DND-41 (cell line): ENCODE measurements around the gene PROB1.

Experiments
- ATAC-seq: fragments of 200-7000 bp; cut with Tn5 transposase; 3 replicates; pipeline ENCODE4 v1.9.1; 2021; ENCODE audit warnings: low read depth; ENCODE audit not compliant: insufficient read depth
- DNase-seq: peaks from one replicate; pipeline ENCODE4 v3.0.0-alpha.2; 2020
- H2AFZ ChIP-seq: 2 replicates; pipeline ENCODE4 v1.6.0; 2012; ENCODE audit warnings: low read depth, low read length
- H3K27ac ChIP-seq: 2 replicates; pipeline ENCODE4 v1.5.1; 2012; ENCODE audit warnings: low read length, inconsistent platforms
- H3K27me3 ChIP-seq: fragments of 200-600 bp; sonication (generic); 2 replicates; pipeline ENCODE4 v1.6.0; 2012; ENCODE audit warnings: low read length, mild to moderate bottlenecking, inconsistent platforms; ENCODE audit not compliant: insufficient read depth, poor library complexity
- H3K36me3 ChIP-seq: 2 replicates; pipeline ENCODE4 v1.5.1; 2012; ENCODE audit warnings: low read length, inconsistent platforms; ENCODE audit not compliant: insufficient read depth
- H3K4me1 ChIP-seq: 2 replicates; pipeline ENCODE4 v1.5.1; 2012; ENCODE audit warnings: mild to moderate bottlenecking, low read length; ENCODE audit not compliant: insufficient read depth
- H3K4me2 ChIP-seq: 2 replicates; pipeline ENCODE4 v1.6.0; 2012; ENCODE audit warnings: mild to moderate bottlenecking, moderate library complexity, low read length, inconsistent platforms; ENCODE audit not compliant: insufficient read depth
- H3K4me3 ChIP-seq, 2 experiments: fragments of 200-600 bp in 1 of 2; shearing (Covaris generic) in 1 of 2; 2 replicates each; pipeline ENCODE4 v1.5.1; 2012 to 2016; ENCODE audit warnings: inconsistent platforms in 2 of 2, low read length in 2 of 2, mild to moderate bottlenecking in 2 of 2, low read depth in 1 of 2, moderate library complexity in 1 of 2
- H3K79me2 ChIP-seq: 2 replicates; pipeline ENCODE4 v1.6.0; 2012; ENCODE audit warnings: low read length, inconsistent platforms; ENCODE audit not compliant: insufficient read depth
- H3K9ac ChIP-seq: 2 replicates; pipeline ENCODE4 v1.6.0; 2012; ENCODE audit warnings: low read depth, mild to moderate bottlenecking, inconsistent platforms, low read length, moderate library complexity
- H3K9me3 ChIP-seq: 2 replicates; pipeline ENCODE4 v1.5.1; 2012; ENCODE audit warnings: low read length, moderate library complexity, mild to moderate bottlenecking, inconsistent platforms; ENCODE audit not compliant: insufficient read depth, severe bottlenecking
- H4K20me1 ChIP-seq: 2 replicates; pipeline ENCODE4 v1.6.0; 2012; ENCODE audit warnings: low read length; ENCODE audit not compliant: insufficient read depth
- EZH2 ChIP-seq: IDR thresholded peaks from 3 replicates; pipeline ENCODE4 v1.6.1; 2012; ENCODE audit warnings: borderline replicate concordance, low read depth, mild to moderate bottlenecking, moderate library complexity, low read length, inconsistent platforms; ENCODE audit not compliant: severe bottlenecking
- TF ChIP-seq, protein P1 (sequence below): IDR thresholded peaks from 2 replicates; pipeline ENCODE4 v1.5.1; 2012; ENCODE audit warnings: borderline replicate concordance, low read length, moderate library complexity, mild to moderate bottlenecking; ENCODE audit not compliant: poor library complexity, severe bottlenecking; ENCODE audit errors: extremely low read depth

PROB1 gene

DNA sequence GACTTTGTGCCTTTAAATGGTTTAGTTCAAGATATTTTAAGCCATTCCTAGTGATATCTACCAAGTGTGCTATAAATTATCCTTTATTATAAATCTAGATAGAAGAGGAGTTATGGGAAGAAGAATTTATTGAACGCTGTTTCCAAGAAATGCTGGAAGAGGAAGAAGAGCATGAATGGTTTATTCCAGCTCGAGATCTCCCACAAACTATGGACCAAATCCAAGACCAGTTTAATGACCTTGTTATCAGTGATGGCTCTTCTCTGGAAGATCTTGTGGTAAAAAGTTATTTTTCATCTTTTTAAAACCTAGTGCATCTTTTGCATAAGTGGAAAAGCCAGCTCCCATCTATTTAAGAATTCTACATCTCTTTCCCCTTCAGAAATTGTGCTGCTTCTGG lies 30.4 kb downstream of the PROB1 start:
- no peak overlapping the region for H3K4me3 ChIP-seq
- H3K79me2 ChIP-seq = peaks cover 74% of the 10 kb centered on the region
- no peaks in the 10 kb centered on the region for H3K4me1 ChIP-seq
- H3K9me3 ChIP-seq = no peaks in the 10 kb centered on the region
- H3K9ac ChIP-seq = no peak overlapping the region
- no peak for DNase-seq
- no peaks in the 10 kb centered on the region for H3K27me3 ChIP-seq
- peaks cover 48% of the 10 kb centered on the region for H4K20me1 ChIP-seq
- H2AFZ ChIP-seq = no peak overlapping the region
- no peak overlapping the region for H3K27ac ChIP-seq
- peaks cover 79% of the 10 kb centered on the region for H3K36me3 ChIP-seq
- H3K4me2 ChIP-seq = no peak overlapping the region
- TF ChIP-seq EZH2 = no peak
- TF ChIP-seq, protein P1, sequence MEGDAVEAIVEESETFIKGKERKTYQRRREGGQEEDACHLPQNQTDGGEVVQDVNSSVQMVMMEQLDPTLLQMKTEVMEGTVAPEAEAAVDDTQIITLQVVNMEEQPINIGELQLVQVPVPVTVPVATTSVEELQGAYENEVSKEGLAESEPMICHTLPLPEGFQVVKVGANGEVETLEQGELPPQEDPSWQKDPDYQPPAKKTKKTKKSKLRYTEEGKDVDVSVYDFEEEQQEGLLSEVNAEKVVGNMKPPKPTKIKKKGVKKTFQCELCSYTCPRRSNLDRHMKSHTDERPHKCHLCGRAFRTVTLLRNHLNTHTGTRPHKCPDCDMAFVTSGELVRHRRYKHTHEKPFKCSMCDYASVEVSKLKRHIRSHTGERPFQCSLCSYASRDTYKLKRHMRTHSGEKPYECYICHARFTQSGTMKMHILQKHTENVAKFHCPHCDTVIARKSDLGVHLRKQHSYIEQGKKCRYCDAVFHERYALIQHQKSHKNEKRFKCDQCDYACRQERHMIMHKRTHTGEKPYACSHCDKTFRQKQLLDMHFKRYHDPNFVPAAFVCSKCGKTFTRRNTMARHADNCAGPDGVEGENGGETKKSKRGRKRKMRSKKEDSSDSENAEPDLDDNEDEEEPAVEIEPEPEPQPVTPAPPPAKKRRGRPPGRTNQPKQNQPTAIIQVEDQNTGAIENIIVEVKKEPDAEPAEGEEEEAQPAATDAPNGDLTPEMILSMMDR = no peak
- no peak for ATAC-seq

DNA sequence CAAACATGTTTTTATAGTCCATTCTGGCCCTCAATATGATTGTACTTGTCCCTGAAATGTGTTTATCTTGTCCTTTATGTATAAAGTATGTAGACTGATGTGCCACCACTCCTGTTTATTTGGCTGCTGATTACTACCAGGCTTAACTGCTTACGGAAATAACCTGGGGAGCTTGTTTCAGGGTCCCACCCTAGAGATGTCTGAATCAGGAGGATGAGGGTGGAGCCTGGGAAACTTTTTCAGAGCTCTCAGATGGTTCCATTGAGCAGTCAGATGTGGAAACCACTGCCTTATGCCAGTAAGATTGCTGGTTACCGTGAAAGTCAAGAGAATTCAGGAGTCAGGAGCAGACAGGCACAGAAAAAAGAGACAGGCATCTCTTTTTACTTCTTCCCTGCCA lies 31.0 kb downstream of the PROB1 start:
- Histone ChIP-seq H3K79me2 (peaks cover 74% of the 10 kb centered on the region), H3K4me2 (no peak overlapping the region), H3K4me3 (no peak overlapping the region), H3K9me3 (no peaks in the 10 kb centered on the region), H3K27ac (no peak overlapping the region), H3K9ac (no peak overlapping the region), H4K20me1 (peaks cover 53% of the 10 kb centered on the region), H3K4me1 (no peaks in the 10 kb centered on the region), H3K36me3 (peaks cover 77% of the 10 kb centered on the region), H3K27me3 (no peaks in the 10 kb centered on the region), H2AFZ (no peak overlapping the region)
- no peak for ATAC-seq
- DNase-seq = no peak
- TF ChIP-seq, protein P1 = no peak
- no peak for TF ChIP-seq EZH2

DNA sequence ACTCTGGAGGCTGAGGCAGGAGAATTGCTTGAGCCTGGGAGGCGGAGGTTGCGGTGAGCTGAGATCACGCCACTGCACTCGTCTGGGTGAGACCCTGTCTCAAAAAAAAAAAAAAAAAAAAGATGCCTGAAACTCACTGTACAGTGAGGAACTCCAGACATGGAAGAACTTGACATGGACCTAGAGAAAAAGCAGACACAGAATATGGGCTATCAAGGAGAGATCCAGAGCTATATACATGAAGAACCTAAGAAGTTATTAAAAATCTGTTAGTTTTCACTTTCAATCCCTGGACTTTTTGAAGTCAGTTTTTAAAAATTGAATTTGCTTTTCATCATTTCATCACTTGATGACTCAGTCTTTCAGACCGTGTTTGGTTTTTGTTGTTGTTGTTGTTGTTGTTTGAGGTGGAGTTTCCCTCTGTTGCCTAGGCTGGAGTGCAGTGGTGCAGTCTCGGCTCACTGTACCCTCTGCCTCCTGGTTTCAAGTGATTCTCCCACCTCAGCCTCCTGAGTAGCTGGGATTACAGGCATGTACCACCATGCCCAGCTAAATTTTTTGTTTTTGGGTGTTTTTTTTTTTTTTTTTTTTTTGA lies 33.0 kb downstream of the PROB1 start:
- Histone ChIP-seq H3K4me2 (no peak overlapping the region), H3K9me3 (no peaks in the 10 kb centered on the region), H2AFZ (no peak overlapping the region), H3K27ac (no peak overlapping the region), H3K4me1 (no peaks in the 10 kb centered on the region), H3K27me3 (no peaks in the 10 kb centered on the region), H4K20me1 (peaks cover 73% of the 10 kb centered on the region), H3K79me2 (peaks cover 89% of the 10 kb centered on the region), H3K9ac (no peak overlapping the region), H3K36me3 (peaks cover 64% of the 10 kb centered on the region), H3K4me3 (no peak overlapping the region)
- DNase-seq = no peak
- no peak for ATAC-seq
- TF ChIP-seq, protein P1 = no peak
- no peak for TF ChIP-seq EZH2

DNA sequence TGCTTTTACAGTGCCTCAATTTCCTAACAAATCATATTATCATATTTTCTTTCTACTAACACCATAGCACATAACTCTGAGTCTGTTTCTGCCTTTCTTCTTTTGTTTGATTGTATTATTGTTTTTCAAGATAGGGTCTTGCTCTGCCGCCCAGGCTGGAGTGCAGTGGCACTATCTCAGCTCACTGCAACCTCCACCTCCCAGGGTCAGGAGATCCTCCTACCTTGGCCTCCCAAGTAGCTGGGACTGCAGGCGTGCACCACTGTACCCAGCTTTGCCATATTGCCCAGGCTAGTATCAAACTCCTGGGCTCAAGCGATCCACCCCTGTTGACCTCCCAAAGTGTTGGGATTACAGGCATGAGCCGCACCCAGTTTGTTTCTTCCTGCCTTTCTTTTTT lies 34.5 kb downstream of the PROB1 start:
- no peaks in the 10 kb centered on the region for H3K9me3 ChIP-seq
- DNase-seq = no peak
- no peak for ATAC-seq
- H2AFZ ChIP-seq = no peak overlapping the region
- no peak overlapping the region for H3K27ac ChIP-seq
- no peak overlapping the region for H3K9ac ChIP-seq
- no peaks in the 10 kb centered on the region for H3K4me1 ChIP-seq
- H3K27me3 ChIP-seq = no peaks in the 10 kb centered on the region
- H3K36me3 ChIP-seq = peaks cover 60% of the 10 kb centered on the region
- H3K4me2 ChIP-seq = no peak overlapping the region
- no peak overlapping the region for H3K4me3 ChIP-seq
- TF ChIP-seq EZH2 = no peak
- TF ChIP-seq, protein P1 = no peak
- peaks cover 87% of the 10 kb centered on the region for H4K20me1 ChIP-seq
- peaks cover 95% of the 10 kb centered on the region for H3K79me2 ChIP-seq
